Measurements from ENCODE around the gene DKK3. TPM values are rescaled to one million over a fixed set of nuclear protein-coding genes. Genes with fewer than 3 reads are reported as not detected.
A peak's percentile ranks its signal among the peaks of the same experiment; 100 is the strongest.

DKK3 gene
- total and polyA plus RNA-seq, 4 donors: 250 to 938 (median 392) TPM

GRCh38 chr11:11984563-11984962, 23.9 kb downstream of the DKK3 start:
- Histone ChIP-seq H3K27me3 (ENCODE audit: control insufficient read depth in 1 of 2, insufficient read depth in 2 of 2, low read length in 1 of 2) (no peaks in the 10 kb centered on the region), H3K4me1 (ENCODE audit: control insufficient read depth in 1 of 2, insufficient read depth in 2 of 2, low read length in 2 of 2) (peaks cover 7 to 8% of the 10 kb centered on the region in 2 donors), H3K27ac (ENCODE audit: low read depth in 1 of 2, low read length in 2 of 2) (peak overlapping the region in 1 of 2 donors; percentile 42), H3K4me3 (ENCODE audit: low read length in 2 of 2) (no peak overlapping the region), H3K36me3 (ENCODE audit: control insufficient read depth in 1 of 2, insufficient read depth in 2 of 2, low read length in 1 of 2) (no peaks in the 10 kb centered on the region), H3K9me3 (ENCODE audit: control insufficient read depth, low read length) (no peaks in the 10 kb centered on the region)
- 72 to 73% methylated on average over 5 of the region's 5 CpGs for WGBS, 2 donors
- intact Hi-C loops (cut with DNase I): no loop called here
- ATAC-seq (ENCODE audit: low FRiP score) (no peak), DNase-seq (no peak)

DNA sequence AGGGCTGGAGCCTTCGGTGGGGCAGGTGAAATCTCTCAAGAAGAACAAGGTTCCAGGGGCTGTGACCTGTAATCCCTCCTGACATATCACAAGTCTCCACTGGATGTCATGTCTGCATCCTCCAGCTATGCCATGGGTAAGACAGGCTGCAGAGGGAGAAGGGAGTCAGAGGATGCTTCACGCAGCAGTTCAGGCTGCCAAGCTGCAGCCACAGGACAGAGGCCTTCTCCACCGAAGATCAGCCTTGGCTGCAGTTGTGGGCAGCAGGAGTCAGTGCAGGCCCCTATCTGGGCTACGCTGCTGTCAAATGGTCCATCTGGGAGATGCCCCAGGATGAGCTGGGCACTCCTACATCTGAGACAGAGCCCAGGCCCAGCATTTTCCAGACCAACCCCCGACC, 25.0 kb downstream of the DKK3 start:
- H3K27ac ChIP-seq (ENCODE audit: low read depth in 1 of 2, low read length in 2 of 2): peak overlapping the region in 1 of 2 donors; percentile 9
- intact Hi-C loops (cut with DNase I): no loop called here
- peaks cover 7 to 8% of the 10 kb centered on the region in 2 donors for H3K4me1 ChIP-seq (ENCODE audit: control insufficient read depth in 1 of 2, insufficient read depth in 2 of 2, low read length in 2 of 2)

GRCh38 chr11:11982975-11983374, 25.5 kb downstream of the DKK3 start:
- H3K9me3 ChIP-seq (ENCODE audit: control insufficient read depth, low read length): no peaks in the 10 kb centered on the region
- ATAC-seq (ENCODE audit: low FRiP score) (peak; percentile 40), DNase-seq (no peak)
- peaks cover 7 to 9% of the 10 kb centered on the region in 2 donors for H3K4me1 ChIP-seq (ENCODE audit: control insufficient read depth in 1 of 2, insufficient read depth in 2 of 2, low read length in 2 of 2)
- intact Hi-C loops (cut with DNase I): no loop called here
- H3K4me3 ChIP-seq (ENCODE audit: low read length in 2 of 2): no peak overlapping the region
- 49 to 56% methylated on average over 2 of the region's 2 CpGs for WGBS, 2 donors
- H3K27me3 ChIP-seq (ENCODE audit: control insufficient read depth in 1 of 2, insufficient read depth in 2 of 2, low read length in 1 of 2): no peaks in the 10 kb centered on the region
- peak overlapping the region; percentile 7 to 9 for H3K27ac ChIP-seq (ENCODE audit: low read depth in 1 of 2, low read length in 2 of 2)
- no peaks in the 10 kb centered on the region for H3K36me3 ChIP-seq (ENCODE audit: control insufficient read depth in 1 of 2, insufficient read depth in 2 of 2, low read length in 1 of 2)

More for the DNA sequence above, 25.0 kb downstream of the DKK3 start:
- Histone ChIP-seq H3K27me3 (ENCODE audit: control insufficient read depth in 1 of 2, insufficient read depth in 2 of 2, low read length in 1 of 2) (no peaks in the 10 kb centered on the region), H3K9me3 (ENCODE audit: control insufficient read depth, low read length) (no peaks in the 10 kb centered on the region), H3K36me3 (ENCODE audit: control insufficient read depth in 1 of 2, insufficient read depth in 2 of 2, low read length in 1 of 2) (no peaks in the 10 kb centered on the region), H3K4me3 (ENCODE audit: low read length in 2 of 2) (no peak overlapping the region)
- DNase-seq: no peak
- WGBS, 2 donors: 77 to 81% methylated on average over 5 of the region's 5 CpGs
- no peak for ATAC-seq (ENCODE audit: low FRiP score)

DNA sequence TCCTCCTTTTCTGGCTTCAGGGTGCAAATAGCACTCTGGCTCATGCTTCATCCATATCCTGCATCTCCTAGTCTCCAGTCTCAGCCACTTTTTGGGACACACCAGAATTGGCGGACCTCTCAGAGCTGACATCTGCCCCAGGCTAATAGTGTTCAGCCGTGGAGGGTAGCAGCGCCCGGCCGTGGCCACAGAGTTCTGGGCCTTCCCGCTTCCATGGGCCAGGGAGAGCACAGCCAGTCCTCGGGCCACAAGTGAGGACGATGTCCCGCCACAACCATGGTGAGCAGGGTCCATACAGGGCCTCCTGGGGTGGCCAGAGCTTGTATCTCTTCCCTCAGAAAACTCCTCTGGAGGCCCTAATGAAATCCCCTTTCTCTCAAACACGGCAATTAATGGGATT, 26.0 kb downstream of the DKK3 start:
- Histone ChIP-seq H3K4me3 (ENCODE audit: low read length in 2 of 2) (no peak overlapping the region), H3K27ac (ENCODE audit: low read depth in 1 of 2, low read length in 2 of 2) (peak overlapping the region; percentile 2 to 7), H3K36me3 (ENCODE audit: control insufficient read depth in 1 of 2, insufficient read depth in 2 of 2, low read length in 1 of 2) (no peaks in the 10 kb centered on the region), H3K4me1 (ENCODE audit: control insufficient read depth in 1 of 2, insufficient read depth in 2 of 2, low read length in 2 of 2) (peaks cover 7 to 9% of the 10 kb centered on the region in 2 donors), H3K27me3 (ENCODE audit: control insufficient read depth in 1 of 2, insufficient read depth in 2 of 2, low read length in 1 of 2) (no peaks in the 10 kb centered on the region), H3K9me3 (ENCODE audit: control insufficient read depth, low read length) (no peaks in the 10 kb centered on the region)
- WGBS, 2 donors: 93 to 94% methylated on average over 10 of the region's 10 CpGs
- DNase-seq (no peak), ATAC-seq (ENCODE audit: low FRiP score) (no peak)
- intact Hi-C loops (cut with DNase I): no loop called here

DNA sequence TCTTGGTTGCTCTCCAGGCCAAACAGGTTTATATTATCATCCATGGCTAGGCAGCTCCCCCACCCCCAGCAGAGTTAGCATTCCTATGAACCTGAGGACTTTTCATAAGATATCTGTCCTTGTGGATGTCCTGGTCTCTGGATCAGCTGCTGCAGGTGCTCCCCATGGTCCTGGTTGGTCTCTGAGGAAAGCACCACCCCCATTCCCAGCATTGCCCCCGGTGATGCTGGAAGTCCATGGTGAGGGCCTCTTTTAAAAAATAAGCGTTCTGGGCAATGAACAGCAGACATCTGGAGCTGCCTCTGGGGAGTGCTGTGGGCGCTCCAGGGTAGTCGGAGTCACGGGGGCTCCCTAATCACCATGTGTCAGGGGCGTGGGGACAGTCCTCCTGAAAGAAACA, 26.6 kb downstream of the DKK3 start:
- H3K27ac ChIP-seq (ENCODE audit: low read depth in 1 of 2, low read length in 2 of 2): peak overlapping the region in 1 of 2 donors; percentile 2
- H3K4me1 ChIP-seq (ENCODE audit: control insufficient read depth in 1 of 2, insufficient read depth in 2 of 2, low read length in 2 of 2): peaks cover 7 to 9% of the 10 kb centered on the region in 2 donors
- H3K4me3 ChIP-seq (ENCODE audit: low read length in 2 of 2): no peak overlapping the region
- no peaks in the 10 kb centered on the region for H3K27me3 ChIP-seq (ENCODE audit: control insufficient read depth in 1 of 2, insufficient read depth in 2 of 2, low read length in 1 of 2)
- no peak for ATAC-seq (ENCODE audit: low FRiP score)
- 78 to 83% methylated on average over 6 of the region's 6 CpGs for WGBS, 2 donors
- intact Hi-C loops (cut with DNase I): no loop called here
- H3K9me3 ChIP-seq (ENCODE audit: control insufficient read depth, low read length): no peaks in the 10 kb centered on the region
- DNase-seq: no peak
- H3K36me3 ChIP-seq (ENCODE audit: control insufficient read depth in 1 of 2, insufficient read depth in 2 of 2, low read length in 1 of 2): no peaks in the 10 kb centered on the region

DNA sequence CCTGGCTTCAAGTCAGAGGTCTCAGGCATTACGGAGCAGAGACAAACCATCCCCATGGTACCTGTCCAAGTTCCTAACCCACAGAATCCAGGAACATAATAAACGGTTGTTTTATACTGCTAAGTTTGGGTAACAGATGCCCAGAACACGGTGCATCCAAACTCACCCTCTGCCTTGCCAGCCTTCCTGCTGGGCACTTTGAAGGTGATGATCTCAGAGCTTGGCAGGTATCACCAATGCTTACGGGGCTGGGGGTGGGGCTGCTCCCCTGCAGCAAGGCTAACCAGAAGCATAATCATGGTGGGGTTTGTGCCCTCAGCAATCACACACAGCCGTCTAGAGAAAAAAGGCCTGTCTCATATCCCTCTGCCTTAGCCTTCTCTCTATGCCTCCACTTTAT, 27.1 kb downstream of the DKK3 start:
- Histone ChIP-seq H3K4me3 (ENCODE audit: low read length in 2 of 2) (no peak overlapping the region), H3K36me3 (ENCODE audit: control insufficient read depth in 1 of 2, insufficient read depth in 2 of 2, low read length in 1 of 2) (no peaks in the 10 kb centered on the region), H3K4me1 (ENCODE audit: control insufficient read depth in 1 of 2, insufficient read depth in 2 of 2, low read length in 2 of 2) (peaks cover 7 to 9% of the 10 kb centered on the region in 2 donors), H3K9me3 (ENCODE audit: control insufficient read depth, low read length) (no peaks in the 10 kb centered on the region), H3K27ac (ENCODE audit: low read depth in 1 of 2, low read length in 2 of 2) (peak overlapping the region; percentile 70 to 96), H3K27me3 (ENCODE audit: control insufficient read depth in 1 of 2, insufficient read depth in 2 of 2, low read length in 1 of 2) (no peaks in the 10 kb centered on the region)
- 15 to 21% methylated on average over 5 of the region's 5 CpGs for WGBS, 2 donors
- intact Hi-C loops (cut with DNase I): no loop called here
- ATAC-seq (ENCODE audit: low FRiP score) (no peak), DNase-seq (no peak)

DNA sequence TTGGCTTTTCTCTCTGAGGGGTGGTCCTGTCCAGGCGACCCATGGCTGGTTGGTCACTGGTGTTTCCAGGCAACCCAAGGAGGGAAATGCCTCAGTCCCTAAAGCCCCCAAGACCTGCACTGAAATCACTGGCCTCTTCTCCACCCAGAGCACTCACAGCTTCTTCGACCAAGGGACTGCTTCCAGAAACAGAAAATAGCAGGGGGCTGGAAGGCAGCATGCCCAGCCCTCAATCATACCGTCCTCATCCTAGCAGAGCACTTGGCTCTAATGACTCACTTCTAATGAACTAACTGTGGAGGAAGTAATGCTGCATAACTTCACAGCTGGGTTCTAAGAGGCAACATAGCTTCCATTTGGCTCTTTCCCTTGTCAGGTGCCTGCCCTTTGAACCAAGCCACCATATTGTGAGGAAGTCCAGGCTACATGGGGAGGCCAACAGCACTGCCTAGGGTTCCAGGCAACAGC, 27.6 kb downstream of the DKK3 start:
- intact Hi-C loops (cut with DNase I): no loop called here
- H3K4me3 ChIP-seq (ENCODE audit: low read length in 2 of 2): no peak overlapping the region
- no peaks in the 10 kb centered on the region for H3K36me3 ChIP-seq (ENCODE audit: control insufficient read depth in 1 of 2, insufficient read depth in 2 of 2, low read length in 1 of 2)
- WGBS, 2 donors: 49 to 57% methylated on average over 3 of the region's 3 CpGs
- H3K9me3 ChIP-seq (ENCODE audit: control insufficient read depth, low read length): no peaks in the 10 kb centered on the region
- ATAC-seq (ENCODE audit: low FRiP score) (no peak), DNase-seq (no peak)
- no peaks in the 10 kb centered on the region for H3K27me3 ChIP-seq (ENCODE audit: control insufficient read depth in 1 of 2, insufficient read depth in 2 of 2, low read length in 1 of 2)
- H3K4me1 ChIP-seq (ENCODE audit: control insufficient read depth in 1 of 2, insufficient read depth in 2 of 2, low read length in 2 of 2): peaks cover 7 to 13% of the 10 kb centered on the region in 2 donors
- H3K27ac ChIP-seq (ENCODE audit: low read depth in 1 of 2, low read length in 2 of 2): peak overlapping the region; percentile 70 to 96

GRCh38 chr11:11980200-11980599, 28.2 kb downstream of the DKK3 start:
- intact Hi-C loops (cut with DNase I): no loop called here
- 71 to 87% methylated on average over 2 of the region's 2 CpGs for WGBS, 2 donors
- ATAC-seq (ENCODE audit: low FRiP score): no peak
- H3K27ac ChIP-seq (ENCODE audit: low read depth in 1 of 2, low read length in 2 of 2): peak overlapping the region; percentile 70 to 96
- H3K4me1 ChIP-seq (ENCODE audit: control insufficient read depth in 1 of 2, insufficient read depth in 2 of 2, low read length in 2 of 2): peaks cover 7 to 14% of the 10 kb centered on the region in 2 donors
- no peak for DNase-seq
- H3K4me3 ChIP-seq (ENCODE audit: low read length in 2 of 2): no peak overlapping the region
- no peaks in the 10 kb centered on the region for H3K27me3 ChIP-seq (ENCODE audit: control insufficient read depth in 1 of 2, insufficient read depth in 2 of 2, low read length in 1 of 2)
- H3K9me3 ChIP-seq (ENCODE audit: control insufficient read depth, low read length): no peaks in the 10 kb centered on the region
- H3K36me3 ChIP-seq (ENCODE audit: control insufficient read depth in 1 of 2, insufficient read depth in 2 of 2, low read length in 1 of 2): no peaks in the 10 kb centered on the region

DNA sequence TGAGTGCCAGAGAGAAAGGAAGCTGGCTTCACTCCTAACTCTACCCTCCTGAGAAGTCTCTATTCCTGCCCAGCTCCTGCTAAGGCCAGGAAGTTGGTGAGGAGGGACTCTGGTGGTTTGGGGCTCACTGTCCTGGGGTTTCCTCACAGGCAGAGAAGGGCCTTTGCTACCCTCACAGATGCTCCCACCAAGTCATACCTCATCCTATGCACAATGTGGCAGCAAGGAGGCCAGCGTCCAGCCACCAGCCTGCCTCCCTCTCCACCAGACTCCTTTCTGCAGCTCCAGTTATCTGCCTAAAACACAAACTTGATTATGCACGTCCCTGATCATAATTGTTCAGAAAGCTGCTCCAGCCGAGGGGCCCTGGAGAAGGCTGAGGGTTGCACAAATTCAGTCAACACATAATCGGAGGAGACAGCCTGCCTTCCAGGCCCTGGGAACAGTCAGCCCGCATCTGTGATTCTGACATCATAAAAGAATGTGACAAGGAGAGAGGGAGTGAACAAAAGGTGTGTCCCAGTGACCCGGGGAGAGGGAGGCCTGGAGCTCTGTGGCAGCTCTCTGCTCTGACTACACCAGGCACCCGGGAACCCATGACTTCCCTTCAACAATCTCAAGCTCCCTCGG, 28.8 kb downstream of the DKK3 start:
- no peaks in the 10 kb centered on the region for H3K36me3 ChIP-seq (ENCODE audit: control insufficient read depth in 1 of 2, insufficient read depth in 2 of 2, low read length in 1 of 2)
- peak overlapping the region; percentile 70 to 96 for H3K27ac ChIP-seq (ENCODE audit: low read depth in 1 of 2, low read length in 2 of 2)
- no peak overlapping the region for H3K4me3 ChIP-seq (ENCODE audit: low read length in 2 of 2)
- no peaks in the 10 kb centered on the region for H3K9me3 ChIP-seq (ENCODE audit: control insufficient read depth, low read length)
- H3K4me1 ChIP-seq (ENCODE audit: control insufficient read depth in 1 of 2, insufficient read depth in 2 of 2, low read length in 2 of 2): peaks cover 7 to 14% of the 10 kb centered on the region in 2 donors
- DNase-seq (no peak), ATAC-seq (ENCODE audit: low FRiP score) (no peak)
- intact Hi-C loops (cut with DNase I): no loop called here
- no peaks in the 10 kb centered on the region for H3K27me3 ChIP-seq (ENCODE audit: control insufficient read depth in 1 of 2, insufficient read depth in 2 of 2, low read length in 1 of 2)
- WGBS, 2 donors: 11% methylated on average over 8 of the region's 8 CpGs

Data from aorta (tissue), 5 donors.